Panc1 (cell line): Measurements from ENCODE around the gene CD6.

ENCODE experiments used
- CTCF ChIP-seq: fragments of 450-650 bp; IDR thresholded peaks from 2 replicates; pipeline ENCODE4 v1.5.1; 2017; ENCODE audit warnings: mild to moderate bottlenecking
- POLR2AphosphoS5 ChIP-seq: IDR thresholded peaks from 2 replicates; pipeline ENCODE4 v1.6.1; 2012; ENCODE audit warnings: mild to moderate bottlenecking, low read depth, low read length, moderate library complexity

- no peak for TF ChIP-seq CTCF
- no peak for TF ChIP-seq POLR2AphosphoS5
Observed at GRCh38 chr11:60971520-60971919, at the start of gene CD6.
